Neutrophil (primary cell): Measurements from ENCODE around the gene MGME1.
"Not testable (repeated sequence)": the region's sequence is repeated elsewhere in the genome, so short reads cannot be mapped to it uniquely, and the experiment has no call there.

ENCODE experiments used
- H3K27ac ChIP-seq: fragments of 200-600 bp; sonication (generic); 2 replicates; pipeline ENCODE4 v1.5.1; 2016; ENCODE audit warnings: mild to moderate bottlenecking, moderate library complexity
- H3K27me3 ChIP-seq: fragments of 200-600 bp; sonication (generic); 2 replicates; pipeline ENCODE4 v1.6.0; 2016; ENCODE audit warnings: mild to moderate bottlenecking
- H3K36me3 ChIP-seq: fragments of 200-600 bp; sonication (generic); 2 replicates; pipeline ENCODE4 v1.5.1; 2017
- H3K4me1 ChIP-seq, 2 experiments: fragments of 200-600 bp in 1 of 2; sonication (generic) in 1 of 2; 1 replicate in 1 of 2; 2 replicates in 1 of 2; pipeline versions ENCODE4 v1.5.1 to v1.6.1; 2013 to 2016; ENCODE audit warnings: low read depth in 1 of 2, low read length in 1 of 2, mild to moderate bottlenecking in 1 of 2, moderate library complexity in 1 of 2; ENCODE audit not compliant: control insufficient read depth in 1 of 2, insufficient read depth in 1 of 2
- H3K4me3 ChIP-seq, 2 experiments: fragments of 200-600 bp in 1 of 2; sonication (generic) in 1 of 2; 1 replicate in 1 of 2; 2 replicates in 1 of 2; pipeline ENCODE4 v1.5.1; 2013 to 2016; ENCODE audit warnings: low read depth in 1 of 2, low read length in 1 of 2, mild to moderate bottlenecking in 1 of 2, moderate library complexity in 1 of 2
- H3K9me3 ChIP-seq: fragments of 200-600 bp; sonication (generic); 2 replicates; pipeline ENCODE4 v1.5.1; 2016
- TF ChIP-seq, protein P1 (sequence below): fragments of 200-600 bp; sonication (generic); IDR thresholded peaks from 2 replicates; pipeline ENCODE4 v1.5.1; 2016; ENCODE audit warnings: antibody characterized with exemption

Gene MGME1

DNA sequence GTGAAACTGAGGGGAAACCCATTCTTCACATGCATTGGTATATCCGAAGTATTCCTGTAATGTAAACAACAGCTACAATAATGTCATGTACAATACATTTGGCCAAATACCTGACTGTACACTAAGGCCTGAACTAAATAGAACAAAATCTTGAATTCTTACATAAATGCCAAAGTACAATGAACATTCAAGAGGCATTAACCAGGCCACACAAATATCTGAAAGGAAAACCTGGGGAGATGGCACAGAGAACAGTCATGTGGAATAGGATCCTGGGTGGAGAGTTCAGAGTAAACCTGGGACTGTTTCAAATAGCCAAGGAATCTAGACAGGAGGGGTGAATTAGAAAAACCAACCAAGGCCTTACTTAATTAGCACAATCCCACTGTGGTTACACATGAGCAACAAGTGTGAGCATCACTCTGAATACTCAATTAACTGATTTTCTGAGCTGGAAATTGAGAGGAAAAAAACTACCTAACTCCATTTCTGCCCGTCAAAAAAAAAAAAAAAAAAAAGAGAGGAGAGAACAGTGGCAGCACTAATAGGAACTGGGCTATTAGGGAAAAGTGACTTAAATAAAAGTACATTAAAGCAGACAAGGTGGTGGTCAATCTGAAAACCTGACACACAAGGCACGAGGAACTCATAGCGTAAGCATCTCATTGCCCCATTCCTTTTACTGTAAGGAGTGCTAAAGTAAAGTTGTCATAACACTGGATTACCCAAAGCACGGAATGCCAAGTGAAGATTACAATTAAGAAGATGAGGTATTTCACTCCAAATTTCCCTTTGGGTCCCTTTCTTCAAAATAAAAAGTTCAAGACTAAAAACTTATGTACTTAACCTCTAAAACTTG lies 11.1 kb upstream of the MGME1 start:
- peaks cover 17 to 22% of the 10 kb centered on the region in 2 experiments for H3K4me1 ChIP-seq
- H3K9me3 ChIP-seq, result no peaks in the 10 kb centered on the region
- H3K4me3 ChIP-seq, result no peak overlapping the region
- H3K27ac ChIP-seq, result no peak overlapping the region
- H3K27me3 ChIP-seq, result no peaks in the 10 kb centered on the region
- TF ChIP-seq, protein P1, sequence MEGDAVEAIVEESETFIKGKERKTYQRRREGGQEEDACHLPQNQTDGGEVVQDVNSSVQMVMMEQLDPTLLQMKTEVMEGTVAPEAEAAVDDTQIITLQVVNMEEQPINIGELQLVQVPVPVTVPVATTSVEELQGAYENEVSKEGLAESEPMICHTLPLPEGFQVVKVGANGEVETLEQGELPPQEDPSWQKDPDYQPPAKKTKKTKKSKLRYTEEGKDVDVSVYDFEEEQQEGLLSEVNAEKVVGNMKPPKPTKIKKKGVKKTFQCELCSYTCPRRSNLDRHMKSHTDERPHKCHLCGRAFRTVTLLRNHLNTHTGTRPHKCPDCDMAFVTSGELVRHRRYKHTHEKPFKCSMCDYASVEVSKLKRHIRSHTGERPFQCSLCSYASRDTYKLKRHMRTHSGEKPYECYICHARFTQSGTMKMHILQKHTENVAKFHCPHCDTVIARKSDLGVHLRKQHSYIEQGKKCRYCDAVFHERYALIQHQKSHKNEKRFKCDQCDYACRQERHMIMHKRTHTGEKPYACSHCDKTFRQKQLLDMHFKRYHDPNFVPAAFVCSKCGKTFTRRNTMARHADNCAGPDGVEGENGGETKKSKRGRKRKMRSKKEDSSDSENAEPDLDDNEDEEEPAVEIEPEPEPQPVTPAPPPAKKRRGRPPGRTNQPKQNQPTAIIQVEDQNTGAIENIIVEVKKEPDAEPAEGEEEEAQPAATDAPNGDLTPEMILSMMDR, result no peak
- peaks cover 24% of the 10 kb centered on the region for H3K36me3 ChIP-seq

DNA sequence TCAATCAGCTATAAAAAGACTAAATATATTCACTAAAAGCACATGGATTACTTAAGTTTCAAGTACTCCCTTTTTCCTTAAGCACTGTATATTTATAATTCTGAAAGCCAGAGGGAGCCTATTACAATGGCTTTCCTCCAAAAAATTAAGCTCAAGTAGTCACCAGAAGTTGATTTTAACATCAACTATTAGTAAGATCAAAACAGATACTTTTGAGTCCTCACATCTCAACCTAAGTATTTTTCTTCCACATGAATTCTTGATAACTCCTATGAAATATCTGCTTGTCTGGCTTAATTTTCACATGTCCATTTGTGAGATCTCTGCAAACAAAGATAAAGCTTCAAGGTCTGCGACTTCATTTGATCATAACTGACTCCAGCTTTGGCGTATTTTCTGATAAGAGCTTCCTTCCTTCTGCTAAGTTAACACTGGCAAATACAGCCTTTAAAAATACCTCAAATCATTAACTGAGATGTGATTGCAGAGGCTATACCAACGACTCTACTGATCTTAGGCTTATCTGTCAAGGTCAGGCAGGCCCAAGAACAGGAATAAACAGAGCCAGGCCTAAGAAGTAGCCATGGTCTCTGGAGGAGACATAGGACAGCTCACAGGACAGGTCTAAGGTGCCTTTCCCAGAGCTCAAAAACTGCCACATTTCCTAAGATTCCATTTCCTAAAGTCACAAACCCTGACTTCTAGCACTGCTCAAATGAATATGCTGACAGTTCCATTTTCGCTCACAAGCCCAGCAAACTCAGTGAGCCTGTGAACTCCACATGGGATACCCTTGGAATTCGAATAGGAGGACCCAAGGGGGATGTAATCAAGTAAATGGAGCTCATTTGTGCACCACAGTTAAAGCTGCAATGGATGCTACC lies 10.2 kb upstream of the MGME1 start:
- TF ChIP-seq, protein P1, result no peak
- Histone ChIP-seq H3K4me1 (peaks cover 17 to 22% of the 10 kb centered on the region in 2 experiments), H3K4me3 (no peak overlapping the region), H3K27me3 (no peaks in the 10 kb centered on the region), H3K36me3 (peaks cover 17% of the 10 kb centered on the region), H3K9me3 (no peaks in the 10 kb centered on the region), H3K27ac (peak overlapping the region; percentile 11)

DNA sequence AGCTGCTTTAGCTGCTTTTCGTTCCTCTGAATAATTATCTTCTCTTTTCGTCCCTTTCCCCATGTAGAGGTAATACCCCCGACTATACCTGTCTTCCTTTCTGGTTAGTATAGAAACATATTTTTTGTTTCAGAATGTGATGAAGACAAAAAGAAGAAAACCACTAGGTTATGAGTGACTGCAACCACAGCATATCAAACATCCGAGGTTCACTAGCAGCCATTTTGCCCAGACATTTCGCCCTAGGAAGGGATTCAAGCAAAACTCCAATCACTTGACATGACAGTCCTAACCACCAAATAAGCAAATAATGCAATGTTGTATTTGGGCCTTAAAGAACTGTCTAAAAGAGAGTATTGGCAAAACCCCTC lies 9.6 kb upstream of the MGME1 start:
- H3K27ac ChIP-seq, result peak overlapping the region; percentile 11
- no peaks in the 10 kb centered on the region for H3K9me3 ChIP-seq
- peaks cover 11% of the 10 kb centered on the region for H3K36me3 ChIP-seq
- no peak overlapping the region for H3K4me3 ChIP-seq
- TF ChIP-seq, protein P1, result no peak
- no peaks in the 10 kb centered on the region for H3K27me3 ChIP-seq
- H3K4me1 ChIP-seq, result peaks cover 22 to 24% of the 10 kb centered on the region in 2 experiments

DNA sequence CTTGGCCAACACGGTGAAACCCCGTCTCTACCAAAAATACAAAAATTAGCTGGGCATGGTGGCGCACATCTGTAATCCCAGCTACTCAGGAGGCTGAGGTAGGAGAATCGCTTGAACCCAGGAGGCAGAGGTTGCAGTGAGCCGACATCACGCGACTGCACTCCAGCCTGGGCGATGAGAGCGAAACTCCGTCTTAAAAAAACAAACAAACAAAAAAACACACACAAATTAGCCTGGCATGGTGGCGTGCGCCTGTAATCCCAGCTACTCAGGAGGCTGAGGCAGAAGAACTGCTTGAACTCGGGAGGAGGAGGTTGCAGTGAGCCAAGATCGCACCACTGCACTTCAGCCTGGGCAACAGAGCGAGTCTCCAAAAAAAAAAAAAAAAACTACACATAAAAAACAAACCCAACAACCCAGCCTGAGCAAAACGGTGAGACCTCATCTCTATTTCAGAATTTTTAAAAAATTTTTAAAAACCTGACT lies 8.4 kb upstream of the MGME1 start:
- peak overlapping the region; percentile 68 for H3K27ac ChIP-seq
- H3K36me3 ChIP-seq, H3K4me3 ChIP-seq, H3K27me3 ChIP-seq, H3K9me3 ChIP-seq: not testable (repeated sequence)
- H3K4me1 ChIP-seq, result peaks cover 34 to 36% of the 10 kb centered on the region in 2 experiments

DNA sequence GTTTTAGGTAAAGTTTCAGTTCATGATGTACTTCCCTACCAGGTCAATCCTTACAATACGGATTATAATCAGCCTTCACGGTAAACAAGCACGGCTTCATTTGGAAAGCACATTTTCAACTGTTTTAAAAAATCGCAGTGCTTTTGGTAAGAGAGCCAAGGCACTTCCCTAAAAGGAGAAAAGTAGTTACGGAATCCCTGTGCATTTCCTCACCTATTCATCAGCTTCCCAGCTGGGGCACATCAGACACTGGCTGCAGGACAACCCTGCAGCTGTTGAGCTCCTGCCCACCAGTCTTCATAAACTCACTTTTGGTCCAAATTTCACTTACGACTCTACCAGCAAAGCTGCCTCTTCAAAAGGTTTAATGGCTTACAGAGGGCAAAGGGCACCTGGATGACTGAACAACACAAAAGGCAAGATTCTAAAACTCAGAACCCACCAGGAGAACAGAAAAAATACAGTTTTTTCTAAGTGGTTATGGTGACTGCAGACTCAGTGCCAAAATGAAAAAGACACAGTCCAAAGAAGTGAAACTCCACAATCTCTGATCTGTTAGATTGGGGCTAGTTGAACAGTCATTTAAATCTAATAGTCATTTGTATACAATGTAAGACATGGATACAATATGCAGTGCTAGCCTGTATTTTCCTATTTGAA lies 7.8 kb upstream of the MGME1 start:
- Histone ChIP-seq H3K36me3 (no peaks in the 10 kb centered on the region), H3K9me3 (no peaks in the 10 kb centered on the region), H3K27me3 (no peaks in the 10 kb centered on the region), H3K4me3 (no peak overlapping the region), H3K27ac (peak overlapping the region; percentile 68), H3K4me1 (peaks cover 40 to 41% of the 10 kb centered on the region in 2 experiments)
- TF ChIP-seq, protein P1, result no peak
